ENCODE data around the gene COG1. TPM values are rescaled to one million over a fixed set of nuclear protein-coding genes. Genes with fewer than 3 reads are reported as not detected.

COG1 gene
- total RNA-seq, 1 experiment from 2014 or later: 26.5 TPM

DNA sequence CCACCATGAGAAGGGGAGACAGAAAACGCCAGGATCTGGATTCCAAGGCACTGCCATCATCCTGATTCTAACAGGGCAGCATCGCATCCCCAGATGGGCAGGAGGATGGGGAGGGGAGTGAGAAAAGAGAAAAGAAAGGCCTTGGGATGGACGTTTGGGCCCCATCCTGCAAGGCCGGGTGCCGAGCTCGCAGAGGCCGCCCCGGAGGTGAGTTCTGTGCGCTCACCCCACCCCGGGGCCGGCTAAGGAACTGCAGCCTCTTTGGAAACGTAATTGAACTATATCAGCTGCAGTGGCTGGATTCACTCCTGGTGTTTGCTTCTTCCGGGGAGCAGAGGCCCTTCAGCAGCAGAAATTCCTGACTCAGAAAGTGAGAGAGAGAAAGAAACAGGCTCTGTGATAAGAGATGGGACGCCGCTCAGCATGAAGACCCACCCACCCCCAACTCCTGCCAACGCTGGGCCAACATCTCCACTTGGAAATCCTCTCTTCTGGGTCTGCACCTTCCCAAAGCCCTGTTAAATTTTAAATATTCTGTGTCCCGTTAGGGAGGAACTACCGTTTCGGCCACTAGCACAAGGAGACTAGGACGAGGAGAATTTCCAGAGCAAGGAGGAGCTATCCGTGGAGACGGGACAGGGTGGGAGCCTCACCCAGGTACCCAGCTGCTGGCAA is 36.6 kb upstream of the COG1 start:
- no peak overlapping the region for H4K5ac ChIP-seq (ENCODE audit: insufficient read length, low read depth, low read length)
- no peak overlapping the region for H2BK120ac ChIP-seq (ENCODE audit: low read depth, low read length, poor library complexity, severe bottlenecking)
- peak; percentile 91 for DNase-seq
- H3K9ac ChIP-seq (ENCODE audit: extremely low read depth, insufficient read length, low read length): no peak overlapping the region
- peaks cover 2% of the 10 kb centered on the region; the same call in 1 of the 2 replicates for H3K4me1 ChIP-seq (ENCODE audit: insufficient read depth, low read length)
- no peaks in the 10 kb centered on the region for H3K79me2 ChIP-seq (ENCODE audit: insufficient read depth, low read length)
- H2BK5ac ChIP-seq (ENCODE audit: insufficient read length, low read length): no peak overlapping the region
- H3K56ac ChIP-seq (ENCODE audit: insufficient read length, low read depth, low read length): no peak overlapping the region
- H3K27me3 ChIP-seq (ENCODE audit: insufficient read depth, low read length): no peaks in the 10 kb centered on the region
- H4K91ac ChIP-seq (ENCODE audit: insufficient read length, low read depth, low read length): no peak overlapping the region
- Mint-ChIP-seq H3K27ac (peak overlapping the region in 2 of 3 experiments; percentile 22 to 73; a peak in 1 of 7 replicates), H3K4me3 (peak overlapping the region in 1 of 2 experiments; percentile 21; a peak in 2 of 5 replicates), H3K4me1 (peaks cover 33 to 41% of the 10 kb centered on the region in 2 experiments), H3K36me3 (ENCODE audit: insufficient read depth in 1 of 3, low read depth in 3 of 3) (no peaks in the 10 kb centered on the region), H3K27me3 (ENCODE audit: low read depth) (peaks cover 6% of the 10 kb centered on the region), H3K9me3 (no peaks in the 10 kb centered on the region)
- H3K9me3 ChIP-seq (ENCODE audit: control insufficient read depth, low read depth, low read length): no peaks in the 10 kb centered on the region
- no peak overlapping the region for H3K27ac ChIP-seq (ENCODE audit: insufficient read length, low read depth, low read length)
- H2AK5ac ChIP-seq (ENCODE audit: insufficient read length, low read length): no peak overlapping the region
- H4K20me1 ChIP-seq (ENCODE audit: control insufficient read depth, insufficient read depth, insufficient read length): no peaks in the 10 kb centered on the region
- no peak overlapping the region for H2BK15ac ChIP-seq (ENCODE audit: low read depth, low read length)
- no peak overlapping the region for H2AFZ ChIP-seq (ENCODE audit: low read length)
- H3T11ph ChIP-seq (ENCODE audit: low read length): no peak overlapping the region
- H3K23ac ChIP-seq (ENCODE audit: insufficient read length, low read depth, low read length): no peak overlapping the region
- H3K23me2 ChIP-seq (ENCODE audit: insufficient read length, low read depth, low read length, poor library complexity, severe bottlenecking): no peaks in the 10 kb centered on the region
- H2BK12ac ChIP-seq (ENCODE audit: insufficient read length, low read depth, low read length): no peak overlapping the region
- no peak overlapping the region for H3K18ac ChIP-seq (ENCODE audit: insufficient read length, low read depth, low read length)
- no peak overlapping the region for H2BK20ac ChIP-seq (ENCODE audit: low read depth, low read length, poor library complexity, severe bottlenecking)
- no peak overlapping the region for H3K4me2 ChIP-seq (ENCODE audit: insufficient read depth, insufficient read length, low read length)
- no peak overlapping the region for H4K8ac ChIP-seq (replicated peaks; ENCODE audit: insufficient read length, low read depth, low read length)
- H3K4ac ChIP-seq (ENCODE audit: low read depth, low read length): no peak overlapping the region
- H3K14ac ChIP-seq (ENCODE audit: insufficient read depth, low read length): no peak overlapping the region
- H3K79me1 ChIP-seq (ENCODE audit: insufficient read depth, low read depth, low read length, poor library complexity, severe bottlenecking): no peaks in the 10 kb centered on the region
- TF ChIP-seq, protein P1, sequence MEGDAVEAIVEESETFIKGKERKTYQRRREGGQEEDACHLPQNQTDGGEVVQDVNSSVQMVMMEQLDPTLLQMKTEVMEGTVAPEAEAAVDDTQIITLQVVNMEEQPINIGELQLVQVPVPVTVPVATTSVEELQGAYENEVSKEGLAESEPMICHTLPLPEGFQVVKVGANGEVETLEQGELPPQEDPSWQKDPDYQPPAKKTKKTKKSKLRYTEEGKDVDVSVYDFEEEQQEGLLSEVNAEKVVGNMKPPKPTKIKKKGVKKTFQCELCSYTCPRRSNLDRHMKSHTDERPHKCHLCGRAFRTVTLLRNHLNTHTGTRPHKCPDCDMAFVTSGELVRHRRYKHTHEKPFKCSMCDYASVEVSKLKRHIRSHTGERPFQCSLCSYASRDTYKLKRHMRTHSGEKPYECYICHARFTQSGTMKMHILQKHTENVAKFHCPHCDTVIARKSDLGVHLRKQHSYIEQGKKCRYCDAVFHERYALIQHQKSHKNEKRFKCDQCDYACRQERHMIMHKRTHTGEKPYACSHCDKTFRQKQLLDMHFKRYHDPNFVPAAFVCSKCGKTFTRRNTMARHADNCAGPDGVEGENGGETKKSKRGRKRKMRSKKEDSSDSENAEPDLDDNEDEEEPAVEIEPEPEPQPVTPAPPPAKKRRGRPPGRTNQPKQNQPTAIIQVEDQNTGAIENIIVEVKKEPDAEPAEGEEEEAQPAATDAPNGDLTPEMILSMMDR (conservative IDR thresholded peaks at IDR 0.05): peak; percentile 82
- WGBS (ENCODE audit: extremely low coverage, insufficient read length, low lambda C conversion rate): no CpG with 5 or more reads among the region's 22 CpGs
